Measurements from ENCODE around the gene NUP62.

DNA sequence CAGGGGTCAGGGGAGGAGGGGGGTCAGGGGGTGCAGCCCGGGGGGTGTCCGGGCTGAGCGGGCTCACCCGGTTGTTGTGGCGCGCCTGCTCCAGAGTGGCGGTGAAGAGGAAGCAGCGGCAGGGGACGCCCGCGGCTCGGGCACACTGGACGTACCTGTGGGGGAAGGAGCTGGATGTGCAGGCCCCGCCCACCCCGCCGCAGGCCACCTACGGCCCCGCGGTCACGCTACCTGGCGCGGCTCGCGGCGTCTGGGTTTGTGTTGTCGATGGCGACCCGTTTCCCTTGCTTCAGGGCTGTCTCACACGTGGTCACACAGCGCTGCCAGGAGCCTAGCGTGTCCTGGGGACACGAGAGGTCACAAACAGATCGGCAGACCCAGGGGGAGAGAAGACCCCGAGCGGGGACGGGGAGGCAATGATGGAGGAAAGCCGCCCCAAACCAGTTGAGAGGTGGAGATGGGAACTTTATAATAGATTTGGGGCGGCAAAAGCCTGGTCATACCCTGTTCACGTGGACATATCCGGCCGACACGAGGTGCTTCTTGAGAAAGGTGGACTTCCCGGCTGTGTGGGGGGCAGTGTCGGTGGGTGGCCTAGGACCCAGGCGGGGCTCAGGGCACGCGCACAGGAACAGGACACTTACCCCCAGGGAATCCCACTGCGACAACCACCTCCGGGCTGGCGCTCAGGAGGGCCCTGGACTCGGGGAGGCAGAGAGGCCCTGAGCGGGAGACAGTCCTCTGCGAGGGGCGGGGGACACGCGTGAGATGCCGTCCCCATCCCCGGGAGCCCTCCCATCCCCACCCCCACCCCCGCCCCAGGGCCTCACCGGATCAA, 67.5 kb downstream of the NUP62 start:
- TF ChIP-seq CTCF (IDR thresholded peaks at IDR 0.05): no peak
- TF ChIP-seq POLR2A (IDR thresholded peaks at IDR 0.05): no peak

Data from right lobe of liver (tissue), 4 donors.